Inflammatory macrophage treated with lipopolysaccharide for 1 hour (primary cell): ENCODE measurements around the gene P3H1.
"Not testable (repeated sequence)": the region's sequence is repeated elsewhere in the genome, so short reads cannot be mapped to it uniquely, and the experiment has no call there.

Experiments used
- DNase-seq, 2 donors: peaks; one replicate each; pipeline ENCODE4 v3.0.0-alpha.2; 2020 to 2022

Gene P3H1

DNA sequence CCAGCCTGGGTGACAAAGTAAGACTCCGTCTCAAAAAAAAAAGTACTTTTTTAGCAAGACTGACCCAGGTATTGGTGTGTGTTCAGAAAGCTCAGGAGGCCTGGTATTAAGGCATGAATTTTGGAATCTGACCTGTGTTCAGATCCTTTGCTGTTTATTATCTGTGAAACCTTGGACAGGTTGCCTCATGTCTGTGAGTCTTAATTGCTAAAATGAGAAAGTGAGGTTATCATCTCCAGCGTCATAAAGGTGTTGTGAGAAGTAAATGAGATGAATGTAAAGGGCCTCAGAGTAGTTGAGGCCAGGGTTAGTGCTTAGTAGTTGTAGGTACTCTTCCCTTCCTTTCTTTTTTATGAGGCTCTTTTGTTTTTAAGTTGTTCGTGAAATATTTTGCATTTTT is 3.0 kb upstream of the P3H1 start:
- no peak for DNase-seq

DNA sequence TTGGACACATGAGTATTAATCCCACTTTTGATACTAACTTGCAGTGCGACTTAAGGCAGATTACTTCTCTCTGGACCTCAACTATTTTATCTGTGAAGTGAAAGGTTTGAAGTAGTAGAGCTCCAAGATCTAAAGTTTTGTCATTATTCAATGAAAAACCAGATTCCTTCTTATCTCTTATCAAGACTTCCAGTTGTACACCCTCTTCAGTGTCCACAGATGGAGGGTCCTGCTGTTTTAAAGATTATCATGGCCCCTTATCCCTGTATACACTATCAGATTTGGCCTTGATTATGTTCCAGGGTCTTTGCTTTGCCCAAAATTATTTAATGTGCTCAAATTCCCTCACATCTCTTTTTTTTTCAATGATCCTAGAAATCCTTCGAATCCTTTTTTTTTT is 1.3 kb upstream of the P3H1 start:
- no peak for DNase-seq

DNA sequence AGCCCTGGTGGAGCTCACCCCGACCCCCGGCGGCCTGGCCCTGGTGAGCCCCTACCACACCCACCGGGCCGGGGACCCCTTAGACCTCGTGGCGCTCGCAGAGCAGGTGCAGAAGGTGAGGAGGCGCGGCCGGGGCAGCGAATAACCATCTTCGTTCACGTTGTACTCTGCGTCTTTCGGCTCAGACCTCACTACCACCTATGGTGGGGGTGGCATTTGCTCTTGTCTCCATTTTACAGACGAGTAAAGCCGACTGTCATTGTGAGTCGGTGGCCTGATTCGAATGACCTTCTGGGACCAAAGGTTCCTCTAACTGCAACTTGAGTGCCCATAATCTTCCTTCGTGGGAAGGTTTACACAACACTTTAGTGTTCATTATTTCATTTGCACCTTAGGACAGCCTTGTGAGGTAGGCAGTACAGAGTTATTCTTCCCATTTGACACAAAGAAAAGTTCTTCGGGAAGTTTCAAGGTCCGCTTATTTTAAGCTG is 727 bp upstream of the P3H1 start:
- peak in 1 of 2 donors; percentile 25 for DNase-seq

DNA sequence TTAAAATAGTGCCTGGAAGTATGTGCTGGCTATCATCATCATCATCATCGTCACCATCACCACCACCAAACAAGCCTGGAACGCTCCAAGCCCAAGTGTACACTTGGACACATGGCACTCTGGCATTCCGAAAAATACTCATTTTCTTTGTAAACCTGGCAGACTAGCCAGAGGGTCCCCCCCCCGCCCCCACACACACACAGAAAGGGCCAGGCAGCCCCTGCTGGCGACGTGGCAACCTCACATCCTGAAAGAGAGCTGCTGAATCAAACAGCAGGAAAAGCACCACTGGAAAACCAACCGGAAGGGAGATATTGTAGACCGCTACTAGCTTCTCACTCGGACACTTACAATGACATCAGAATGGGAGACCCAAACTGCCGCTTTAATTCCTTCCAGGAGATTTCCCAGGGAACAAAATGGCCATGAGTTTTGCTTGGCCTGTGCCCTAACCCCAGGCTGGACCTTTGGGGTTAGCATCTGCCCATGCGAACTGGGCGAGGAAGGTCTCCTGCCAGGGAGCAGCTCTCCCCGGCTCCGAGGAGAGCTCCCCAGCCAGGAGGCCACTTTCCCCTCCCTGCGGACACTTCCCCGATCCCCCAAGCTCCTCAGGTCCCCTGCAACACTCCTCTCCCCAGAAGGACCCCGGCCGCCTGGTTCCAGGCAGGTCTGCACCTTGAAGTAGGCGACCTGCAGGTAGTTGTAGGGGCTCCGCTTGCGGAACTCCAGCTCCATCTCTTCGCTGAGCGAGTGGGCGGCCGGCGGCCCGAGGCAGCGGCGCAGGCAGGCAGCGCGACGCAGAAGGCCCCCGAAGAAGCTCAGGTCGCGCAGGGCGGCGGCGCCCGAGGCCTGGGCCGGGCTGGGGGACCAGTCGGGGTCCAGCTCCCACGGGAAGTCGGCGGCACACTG is 742 bp downstream of the P3H1 start:
- DNase-seq, result peak in 1 of 2 donors; percentile 20

DNA sequence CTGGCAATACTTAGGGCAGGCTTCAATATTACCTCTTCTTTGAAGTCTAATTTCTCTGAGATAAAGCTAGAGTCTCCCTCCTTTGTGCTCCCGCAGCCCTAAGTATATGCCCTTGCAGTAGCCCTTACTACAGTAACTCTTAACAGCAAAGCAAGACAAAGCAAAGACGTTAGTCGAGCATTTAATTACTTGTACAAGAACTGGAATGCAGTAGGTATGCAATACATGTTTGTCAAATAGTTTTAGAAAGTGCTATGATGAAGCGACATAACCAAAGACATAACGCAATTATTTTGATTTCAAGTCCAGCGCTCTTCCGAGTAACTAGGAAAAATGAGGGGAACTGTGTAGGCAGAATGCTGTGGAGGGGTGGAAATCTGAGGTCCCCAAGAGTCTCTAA is 1.6 kb downstream of the P3H1 start:
- no peak for DNase-seq

DNA sequence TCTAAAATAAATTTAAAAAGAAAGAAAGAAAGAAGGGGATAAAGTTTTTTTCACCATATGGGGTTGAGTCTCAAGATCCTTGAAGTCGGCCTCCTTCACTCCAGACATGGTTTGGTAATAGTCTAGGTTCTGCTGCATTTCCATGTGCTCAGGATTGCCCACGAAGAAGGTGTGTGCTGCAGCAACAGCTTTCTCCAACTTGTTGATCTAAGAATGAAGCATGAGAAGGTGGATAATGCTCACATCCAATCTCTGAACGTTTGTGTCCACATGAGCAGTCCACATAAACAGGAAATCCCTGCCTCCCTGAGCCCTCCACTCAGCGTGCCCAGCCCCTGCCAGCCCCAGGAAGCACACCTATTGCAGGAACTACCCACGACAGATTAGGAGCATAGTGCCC is 4.6 kb downstream of the P3H1 start:
- no peak for DNase-seq

DNA sequence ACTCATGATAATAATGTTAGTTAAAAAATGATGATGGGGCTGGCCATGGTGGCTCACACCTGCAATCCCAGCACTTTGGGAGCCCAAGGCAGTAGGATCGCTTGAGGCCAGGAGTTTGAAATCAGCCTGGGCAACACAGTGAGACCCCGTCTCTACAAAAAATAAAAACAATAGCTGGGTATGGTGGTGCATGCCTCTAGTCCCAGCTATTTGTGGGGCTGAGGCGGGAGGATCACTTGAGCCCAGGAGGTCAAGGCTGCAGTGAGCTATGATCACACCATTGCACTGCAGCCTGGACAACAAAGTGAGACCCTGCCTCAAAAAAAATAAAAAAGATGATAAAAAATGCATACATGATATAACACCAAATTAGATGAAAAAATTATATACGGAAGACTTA is 5.3 kb downstream of the P3H1 start:
- no peak for DNase-seq

DNA sequence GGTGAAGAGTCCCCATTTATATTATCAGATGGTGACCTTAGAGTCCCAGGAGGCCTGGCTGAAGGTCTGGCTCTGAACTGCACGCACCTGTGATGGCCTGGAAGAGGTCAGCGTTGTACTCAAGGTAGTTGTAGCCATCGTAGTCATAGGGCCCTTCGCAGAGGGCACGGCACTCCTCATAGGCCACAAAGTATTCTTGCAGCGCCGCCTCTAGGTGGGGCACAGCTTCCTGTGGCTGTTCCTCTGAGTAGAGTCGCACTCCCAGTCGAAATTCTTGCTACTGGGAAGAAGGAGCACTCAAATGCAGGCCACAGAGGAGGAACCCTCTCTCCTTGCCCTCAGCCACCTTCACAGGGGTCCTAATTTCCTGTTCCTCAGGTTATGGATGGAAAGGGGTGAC is 7.7 kb downstream of the P3H1 start:
- DNase-seq, result no peak

DNA sequence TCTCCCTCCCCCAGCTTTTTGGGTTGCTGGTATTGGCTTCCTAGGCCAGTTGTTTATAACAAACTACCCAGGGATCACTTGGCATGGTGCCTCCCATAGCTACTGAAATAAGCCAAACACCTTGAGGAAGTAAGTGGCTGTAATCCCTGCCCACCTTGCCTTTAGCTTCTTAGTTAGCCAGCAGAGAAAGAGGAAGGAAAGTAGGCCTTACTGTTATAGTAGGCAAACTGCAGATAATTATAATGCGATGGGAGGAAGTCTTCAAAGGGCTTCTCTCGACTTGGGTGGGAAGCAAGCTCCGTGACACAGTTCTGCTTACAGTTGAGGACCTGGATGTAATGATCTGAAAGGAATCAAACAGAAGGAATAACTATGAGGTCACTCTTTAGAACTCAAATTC is 8.2 kb downstream of the P3H1 start:
- DNase-seq, result no peak

DNA sequence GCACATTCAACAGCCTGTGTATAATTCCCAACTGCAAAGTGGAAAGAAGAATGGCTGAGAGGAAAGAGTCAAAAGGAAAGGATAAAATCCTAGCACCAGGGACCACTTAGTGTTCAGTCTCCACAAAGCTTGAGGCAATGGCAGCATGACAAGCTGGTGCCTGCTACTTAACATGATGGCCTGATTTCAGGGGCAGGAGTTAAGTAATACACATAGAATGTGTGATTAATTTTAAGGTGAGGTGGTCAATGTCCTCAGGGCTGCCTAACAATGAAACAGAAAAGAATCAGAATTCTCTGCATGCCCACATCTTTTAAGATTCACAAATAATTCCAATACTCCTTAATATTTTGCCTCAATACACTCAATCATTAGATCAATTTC is 8.9 kb downstream of the P3H1 start:
- no peak for DNase-seq

DNA sequence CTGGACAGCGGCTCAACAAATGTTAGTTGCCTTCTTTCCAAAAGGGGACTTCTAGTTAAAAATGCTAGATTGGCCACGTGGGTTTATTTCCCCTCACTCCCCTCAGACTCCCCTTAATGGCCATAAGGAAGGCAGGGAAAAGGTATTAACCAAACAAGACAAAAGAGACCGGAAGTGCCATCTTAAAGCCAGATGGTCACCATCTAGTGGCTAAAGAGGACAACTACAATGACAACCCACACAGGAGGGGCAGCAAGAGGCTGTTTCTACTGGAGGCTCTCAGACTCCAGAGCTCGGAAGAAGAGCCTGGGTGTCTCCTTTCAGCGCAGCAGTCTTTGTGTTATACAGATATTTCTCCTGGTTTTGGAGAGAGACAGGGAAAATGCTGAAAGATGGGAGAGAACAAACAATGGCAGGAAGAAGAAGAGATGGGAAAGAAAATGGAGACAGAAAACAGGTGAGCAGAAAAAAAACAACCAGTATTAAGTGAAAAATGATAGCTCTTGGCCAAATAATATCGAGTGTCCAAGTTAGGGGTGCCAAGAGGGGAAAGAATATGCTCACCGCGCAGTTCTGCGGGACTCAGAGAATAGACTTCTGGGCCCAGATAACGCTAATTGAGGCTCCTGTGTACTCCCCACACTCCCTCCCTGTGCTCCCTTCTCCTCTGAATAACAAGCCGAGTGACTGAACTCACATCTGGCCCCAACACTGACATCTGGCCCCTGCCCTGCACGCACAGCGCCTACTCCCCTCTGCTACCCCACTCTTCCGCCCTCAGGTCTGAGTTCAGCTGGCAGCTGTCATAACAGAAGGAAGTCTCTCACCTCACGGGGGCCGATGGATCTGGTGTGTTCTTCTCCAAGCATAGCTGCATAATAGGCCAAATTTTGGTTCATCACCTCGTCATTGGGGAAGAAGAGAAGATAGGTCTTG is 9.6 kb downstream of the P3H1 start:
- peak; percentile 58 to 77 for DNase-seq

DNA sequence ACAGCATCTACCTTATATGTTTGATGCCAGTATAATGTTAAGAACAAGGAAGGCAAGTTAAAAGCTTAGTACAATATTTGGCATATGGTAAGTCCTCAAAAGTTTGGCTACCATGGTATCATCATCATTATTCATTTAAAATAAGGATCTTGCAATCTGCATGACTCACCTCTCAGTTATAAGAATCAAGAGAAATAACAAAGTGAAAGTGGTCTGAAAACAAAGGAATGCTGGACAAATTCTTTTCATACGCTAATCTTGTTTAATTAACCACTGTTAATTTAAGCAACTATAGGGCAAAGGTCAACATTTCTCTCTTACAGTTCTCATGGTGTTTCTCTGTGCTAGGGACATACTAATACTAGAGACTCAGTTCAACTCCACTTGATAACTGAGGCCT is 13.8 kb downstream of the P3H1 start:
- no peak for DNase-seq

DNA sequence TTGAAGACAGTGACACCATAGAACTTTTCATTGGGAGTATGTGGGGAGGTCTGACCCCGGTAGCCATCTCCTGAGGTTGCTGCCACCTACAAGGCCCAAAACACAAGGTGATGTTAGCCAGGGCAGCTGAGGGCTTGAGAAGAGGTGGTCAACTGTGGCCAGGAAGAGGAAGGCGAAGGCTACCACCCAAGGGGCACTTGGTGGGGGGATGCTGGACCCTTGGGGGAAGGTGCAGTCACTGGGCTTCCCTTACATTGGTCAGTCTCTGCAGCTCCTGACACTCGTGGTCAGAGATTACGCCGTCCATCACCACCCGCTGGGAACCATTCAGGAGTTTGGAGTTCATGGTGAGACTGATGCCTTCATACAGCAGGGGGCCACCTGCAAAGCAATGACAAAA is 14.5 kb downstream of the P3H1 start:
- no peak for DNase-seq

DNA sequence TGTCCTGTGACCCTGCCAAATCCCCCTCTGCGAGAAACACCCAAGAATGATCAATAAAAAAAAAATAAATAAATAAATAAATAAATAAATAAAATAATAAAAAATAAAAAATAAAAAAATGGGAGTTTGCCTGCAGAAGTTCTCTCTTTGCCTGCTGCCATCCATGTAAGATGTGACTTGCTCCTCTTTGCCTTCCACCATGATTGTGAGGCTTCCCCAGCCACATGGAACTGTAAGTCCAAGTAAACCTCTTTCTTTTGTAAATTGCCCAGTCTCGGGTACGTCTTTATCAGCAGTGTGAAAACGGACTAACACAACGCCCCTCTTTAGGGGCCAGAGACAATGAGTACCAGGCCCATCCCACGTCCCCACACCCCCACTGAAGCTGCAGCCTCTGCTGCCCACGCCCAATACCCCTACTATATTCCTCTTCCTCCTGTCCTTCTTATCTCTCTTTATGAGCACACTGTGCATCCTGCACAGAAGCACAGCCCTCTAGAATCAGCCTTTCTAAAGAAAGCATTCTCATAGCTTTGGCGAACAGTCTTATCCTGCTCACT is 15.2 kb downstream of the P3H1 start:
- not testable (repeated sequence) for DNase-seq

DNA sequence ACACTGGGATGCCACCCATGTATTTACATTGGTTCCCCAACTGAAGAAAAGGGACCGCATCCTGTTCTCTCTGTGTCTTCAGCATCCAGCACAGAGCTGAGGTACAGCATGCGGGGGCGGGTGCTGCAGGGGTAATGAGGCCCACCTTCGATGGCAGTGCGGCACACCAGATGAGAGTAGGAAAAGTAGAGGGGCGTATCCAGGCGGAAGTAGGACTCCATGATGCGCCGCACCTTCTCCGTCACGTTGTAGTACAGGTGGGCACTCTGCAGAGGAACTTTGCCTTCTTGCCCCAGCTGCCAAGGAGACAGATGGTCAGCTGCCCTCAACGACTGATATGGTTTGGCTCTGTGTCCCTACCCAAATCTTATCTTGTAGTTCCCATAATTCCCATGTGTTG is 16.8 kb downstream of the P3H1 start:
- no peak for DNase-seq

DNA sequence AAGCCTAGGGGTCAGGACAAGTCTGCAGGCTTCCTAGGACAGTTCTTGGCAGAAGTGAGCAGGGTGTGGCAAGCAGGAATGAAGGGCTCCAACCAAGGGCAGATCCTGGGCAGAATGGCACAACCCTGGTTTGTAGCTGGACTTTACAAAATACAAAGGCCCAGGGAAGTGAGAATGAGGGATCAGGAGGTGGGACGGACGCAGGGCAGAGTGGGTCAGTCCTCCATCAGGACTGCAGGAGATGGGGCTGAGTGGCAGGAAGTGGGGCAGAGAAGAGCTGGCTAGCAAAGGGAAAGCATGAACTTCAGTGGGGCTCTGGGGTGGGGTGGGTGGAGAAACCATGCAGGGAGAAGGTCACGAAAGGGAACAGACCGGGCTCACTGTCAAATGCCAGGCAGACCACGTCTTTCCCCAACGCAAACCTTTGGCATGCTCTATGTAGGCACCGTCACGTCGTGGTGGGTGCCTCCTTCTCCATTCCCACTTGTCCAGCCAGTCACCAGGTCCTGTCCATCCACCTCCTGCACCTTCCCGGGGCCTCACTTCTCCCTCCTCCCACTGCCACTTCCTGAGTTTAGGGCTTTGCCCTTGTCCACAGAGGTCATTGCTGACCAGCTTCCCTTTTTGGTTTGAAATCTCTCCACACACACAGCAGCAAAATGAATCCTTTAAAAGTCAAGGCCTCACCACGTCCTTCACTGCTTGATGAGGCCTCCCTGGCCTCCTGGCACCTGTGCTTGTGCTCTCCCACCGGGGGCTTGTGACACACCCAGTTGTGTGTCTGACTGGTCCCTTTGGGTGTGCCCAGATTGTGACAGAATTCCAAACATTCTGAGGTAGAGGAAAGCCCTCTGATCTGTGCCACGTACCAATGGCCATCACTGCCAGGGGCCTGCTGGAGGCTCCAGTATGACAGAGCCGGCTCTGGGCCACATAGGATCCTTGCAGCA is 18.1 kb downstream of the P3H1 start:
- DNase-seq, result peak; percentile 41 to 60

DNA sequence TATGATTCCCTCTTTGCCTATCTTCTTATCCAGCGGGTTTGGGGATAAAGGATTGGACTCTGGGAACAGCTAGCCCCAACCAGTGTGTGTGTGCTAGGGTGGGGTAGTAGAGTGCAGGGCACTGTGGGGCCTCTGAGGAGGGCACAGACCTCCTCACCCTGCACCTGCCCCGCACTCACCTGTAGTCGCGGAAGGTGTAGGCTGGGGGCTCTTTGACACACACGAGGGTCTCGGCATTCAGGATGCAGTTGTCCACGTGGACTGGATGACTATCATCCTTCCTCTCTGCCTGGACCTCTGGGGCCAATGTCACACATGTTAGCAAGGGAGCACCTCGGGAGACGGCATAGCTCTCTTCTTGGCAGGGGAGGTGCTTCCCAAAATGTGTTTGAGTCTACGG is 18.8 kb downstream of the P3H1 start:
- DNase-seq, result no peak

DNA sequence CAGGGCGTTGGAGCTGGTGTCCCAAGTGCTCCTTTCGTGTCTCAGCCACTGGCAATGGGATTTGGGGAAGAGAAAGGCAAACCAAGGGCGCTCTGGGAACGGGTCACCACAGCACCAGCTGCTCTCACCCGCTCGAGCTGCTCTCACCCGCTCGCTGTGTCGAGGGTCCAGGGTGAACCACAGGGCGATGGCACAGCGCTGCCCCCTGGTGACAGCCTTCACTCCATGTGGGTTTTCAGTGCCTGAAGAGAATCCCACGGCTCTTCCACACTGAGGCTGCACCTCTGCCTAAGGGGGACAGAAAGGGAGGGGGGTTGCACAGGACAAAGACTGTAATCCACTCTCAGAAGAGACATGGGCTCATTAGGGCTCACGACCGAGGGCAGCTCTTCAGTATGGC is 19.7 kb downstream of the P3H1 start:
- DNase-seq, result peak in 1 of 2 donors; percentile 34

DNA sequence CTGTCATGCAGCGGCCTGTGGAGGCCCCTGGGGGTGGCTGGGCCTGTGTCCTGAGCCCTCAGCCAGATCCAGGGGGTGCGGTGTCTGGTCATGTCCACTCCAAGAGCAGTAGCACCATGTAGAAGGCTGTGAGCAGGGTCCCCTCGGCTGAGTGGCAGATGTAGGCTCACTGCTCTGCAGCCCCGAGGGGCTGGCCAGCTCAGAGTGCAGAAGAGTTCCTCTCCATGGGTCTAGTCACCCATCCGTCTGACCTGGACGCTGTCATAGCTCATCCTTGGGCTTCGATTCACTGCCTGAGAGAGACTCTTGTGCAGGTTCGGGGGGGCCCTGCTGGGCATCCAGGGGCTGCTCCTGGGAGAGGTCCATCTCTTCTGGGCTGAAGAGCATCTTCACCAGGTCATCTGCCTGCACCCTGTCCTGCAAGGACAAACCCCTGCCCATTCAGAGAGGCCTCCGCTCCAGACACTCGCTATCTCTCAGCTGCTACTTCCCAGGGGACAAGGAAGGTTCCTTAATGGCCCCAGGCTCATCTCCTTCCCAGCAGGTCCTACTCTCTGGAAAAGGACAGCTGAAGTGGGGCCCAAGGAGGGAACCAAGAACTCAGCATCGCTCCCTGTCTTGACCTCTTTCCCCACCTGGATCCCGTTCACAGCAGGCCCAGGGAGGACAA is 20.3 kb downstream of the P3H1 start:
- no peak for DNase-seq

DNA sequence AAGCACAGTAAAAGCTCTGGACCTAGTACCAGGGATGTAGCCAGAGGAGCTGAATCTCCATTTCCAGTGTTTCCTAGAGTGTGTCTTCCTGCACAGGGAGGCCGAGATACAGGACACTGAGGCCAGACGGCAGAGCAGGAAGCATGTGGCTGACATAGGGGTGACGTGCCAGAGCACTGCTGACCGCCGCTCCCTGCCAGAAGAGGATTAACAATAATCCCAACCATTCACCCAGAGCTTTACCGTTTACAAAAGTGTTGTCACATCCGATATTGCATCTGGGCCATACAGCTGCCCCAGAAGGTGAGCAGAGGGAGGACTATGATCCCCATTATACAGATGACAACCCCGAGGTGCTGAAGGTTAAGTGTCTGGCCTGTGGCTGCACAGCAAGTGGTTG is 21.0 kb downstream of the P3H1 start:
- DNase-seq, result no peak

DNA sequence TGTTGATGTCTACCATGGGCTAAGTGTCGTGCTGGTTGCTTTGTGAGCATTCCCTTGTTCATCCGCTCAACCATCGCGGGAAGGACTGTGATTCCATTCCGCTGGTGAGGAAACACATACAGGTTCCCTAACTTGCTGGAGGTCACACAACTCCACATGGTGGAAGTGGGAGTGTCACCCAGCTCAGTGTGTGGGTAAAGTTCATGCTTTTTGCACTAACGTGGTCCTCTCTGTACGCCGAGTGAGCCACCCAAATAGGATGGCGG is 22.7 kb downstream of the P3H1 start:
- DNase-seq, result no peak
